SK-N-SH (cell line): Measurements from ENCODE around the gene CDH4. TPM values are rescaled to one million over a fixed set of nuclear protein-coding genes. Genes with fewer than 3 reads are reported as not detected.

Experiments used
- CTCF ChIA-PET: fragments of 300-600, 350-600 bp; formaldehyde crosslinking; extraction: SDS; loops from one replicate; lab custom pipeline; 2021; lab: Yijun Ruan, JAX
- POLR2A ChIA-PET: fragments of 350-600 bp; sonication (Branson Sonifier 250); formaldehyde crosslinking; extraction: SDS; loops from one replicate; lab custom pipeline; 2020; ENCODE audit warnings: antibody characterized with exemption, inconsistent platforms; lab: Yijun Ruan, JAX
- DNase-seq: peaks from one replicate; pipeline ENCODE4 v3.0.0; 2012
- H2AFZ ChIP-seq: fragments of 200-600 bp; sonication (generic); 2 replicates; pipeline ENCODE4 v1.8.1; 2016; ENCODE audit warnings: antibody characterized with exemption, mild to moderate bottlenecking, low read depth
- H3F3A ChIP-seq: fragments of 200-600 bp; sonication (generic); replicated peaks from 2 replicates; pipeline ENCODE3; 2016; ENCODE audit warnings: antibody characterized with exemption, mild to moderate bottlenecking; ENCODE audit not compliant: insufficient read depth
- H3K27ac ChIP-seq, 2 experiments: fragments of 200-500 bp in 1 of 2; fragments of 200-600 bp in 1 of 2; sonication (Bioruptor generic) in 1 of 2; sonication (generic), shearing (Covaris generic) in 1 of 2; 2 replicates each; pipeline versions ENCODE4 v1.5.1 to v1.6.1; 2014 to 2016; ENCODE audit warnings: low read depth in 2 of 2, inconsistent platforms in 1 of 2, low read length in 1 of 2, mild to moderate bottlenecking in 1 of 2, mixed read lengths in 1 of 2
- H3K27me3 ChIP-seq: fragments of 200-600 bp; sonication (generic), shearing (Covaris generic); 2 replicates; pipeline ENCODE4 v1.6.1; 2016; ENCODE audit warnings: mixed run types; ENCODE audit not compliant: insufficient read depth
- H3K36me3 ChIP-seq, 2 experiments: fragments of 200-500 bp in 1 of 2; fragments of 200-600 bp in 1 of 2; sonication (Bioruptor generic) in 1 of 2; sonication (generic) in 1 of 2; replicated peaks in 1 of 2; 2 replicates each; pipeline versions ENCODE3 to v1.5.1; 2014 to 2016; ENCODE audit warnings: low read length in 1 of 2, mild to moderate bottlenecking in 1 of 2; ENCODE audit not compliant: insufficient read depth in 2 of 2, control insufficient read depth in 1 of 2
- H3K4me1 ChIP-seq, 2 experiments: fragments of 200-500 bp in 1 of 2; fragments of 200-600 bp in 1 of 2; sonication (Bioruptor generic) in 1 of 2; sonication (generic), shearing (Covaris generic) in 1 of 2; 2 replicates each; pipeline versions ENCODE4 v1.5.1 to v1.6.1; 2014 to 2016; ENCODE audit warnings: low read depth in 1 of 2, low read length in 1 of 2, mixed run types in 1 of 2; ENCODE audit not compliant: insufficient read depth in 2 of 2, control insufficient read depth in 1 of 2
- H3K4me2 ChIP-seq: fragments of 200-600 bp; sonication (generic), shearing (Covaris generic); 2 replicates; pipeline ENCODE4 v1.6.1; 2017; ENCODE audit warnings: mixed run types
- H3K4me3 ChIP-seq, 2 experiments: fragments of 200-500 bp in 1 of 2; fragments of 200-600 bp in 1 of 2; sonication (Bioruptor generic) in 1 of 2; sonication (generic), shearing (Covaris generic) in 1 of 2; 2 replicates each; pipeline versions ENCODE4 v1.5.1 to v1.8.1; 2014 to 2016; ENCODE audit warnings: low read depth in 2 of 2, inconsistent platforms in 1 of 2, low read length in 1 of 2, mild to moderate bottlenecking in 1 of 2, mixed read lengths in 1 of 2, moderate library complexity in 1 of 2
- H3K79me2 ChIP-seq: fragments of 200-600 bp; sonication (generic); 2 replicates; pipeline ENCODE4 v1.8.1; 2017; ENCODE audit warnings: mild to moderate bottlenecking; ENCODE audit not compliant: insufficient read depth
- H3K9ac ChIP-seq: fragments of 200-600 bp; sonication (generic); 2 replicates; pipeline ENCODE4 v1.6.1; 2017; ENCODE audit warnings: mixed run types
- H3K9me2 ChIP-seq: fragments of 200-600 bp; sonication (generic); 2 replicates; pipeline ENCODE4 v1.6.1; 2017; ENCODE audit warnings: mixed run types
- H3K9me3 ChIP-seq: fragments of 200-600 bp; sonication (generic); 2 replicates; pipeline ENCODE4 v1.6.1; 2017; ENCODE audit warnings: mixed run types, mild to moderate bottlenecking, moderate library complexity
- H4K20me1 ChIP-seq: fragments of 200-600 bp; sonication (generic); 2 replicates; pipeline ENCODE4 v1.6.1; 2017; ENCODE audit warnings: mild to moderate bottlenecking, mixed run types; ENCODE audit not compliant: insufficient read depth
- CHD2 ChIP-seq: fragments of 150-350 bp; IDR thresholded peaks from 2 replicates; pipeline ENCODE4 v1.6.1; 2018; ENCODE audit warnings: low read length; ENCODE audit not compliant: partially characterized antibody
- ELF1 ChIP-seq: IDR thresholded peaks from 2 replicates; pipeline ENCODE4 v1.4.0; 2012
- EP300 ChIP-seq, 2 experiments: IDR thresholded peaks; 2 replicates each; pipeline versions ENCODE4 v1.4.0 to v1.6.1; 2012; ENCODE audit warnings: borderline replicate concordance in 1 of 2, low read depth in 1 of 2, low read length in 1 of 2
- FOSL2 ChIP-seq: IDR thresholded peaks from 2 replicates; pipeline ENCODE4 v1.4.0; 2012; ENCODE audit warnings: low read depth, mild to moderate bottlenecking, moderate library complexity, borderline replicate concordance
- FOXM1 ChIP-seq: IDR thresholded peaks from 2 replicates; pipeline ENCODE4 v1.4.0; 2012; ENCODE audit warnings: low read depth, mild to moderate bottlenecking
- GABPA ChIP-seq: IDR thresholded peaks from 2 replicates; pipeline ENCODE4 v1.4.0; 2012; ENCODE audit warnings: low read depth, mild to moderate bottlenecking
- MXI1 ChIP-seq: IDR thresholded peaks from 2 replicates; pipeline ENCODE4 v1.6.1; 2012; ENCODE audit warnings: mild to moderate bottlenecking, low read depth, low read length, improper control_type of control experiment
- NFIC ChIP-seq: IDR thresholded peaks from 2 replicates; pipeline ENCODE4 v1.4.0; 2012; ENCODE audit warnings: borderline replicate concordance
- RCOR1 ChIP-seq: fragments of 150-350 bp; IDR thresholded peaks from 2 replicates; pipeline ENCODE4 v1.6.1; 2017; ENCODE audit warnings: antibody characterized with exemption, low read length
- REST ChIP-seq: IDR thresholded peaks from 2 replicates; pipeline ENCODE4 v1.6.1; 2012; ENCODE audit warnings: mild to moderate bottlenecking, low read depth, low read length, moderate library complexity
- RFX5 ChIP-seq: IDR thresholded peaks from 2 replicates; pipeline ENCODE4 v1.6.1; 2012; ENCODE audit warnings: mild to moderate bottlenecking, improper control_type of control experiment, low read length
- RXRA ChIP-seq: IDR thresholded peaks from 2 replicates; pipeline ENCODE4 v1.4.0; 2012; ENCODE audit warnings: low read depth, mild to moderate bottlenecking, borderline replicate concordance
- SMC3 ChIP-seq: IDR thresholded peaks from 2 replicates; pipeline ENCODE4 v1.6.1; 2012; ENCODE audit warnings: low read depth, low read length, improper control_type of control experiment
- TCF12 ChIP-seq: IDR thresholded peaks from 2 replicates; pipeline ENCODE4 v1.4.0; 2012
- USF1 ChIP-seq: IDR thresholded peaks from 2 replicates; pipeline ENCODE4 v1.4.0; 2012; ENCODE audit warnings: low read depth, borderline replicate concordance
- ZBTB33 ChIP-seq: IDR thresholded peaks from 2 replicates; pipeline ENCODE4 v1.4.0; 2012; ENCODE audit warnings: low read depth, borderline replicate concordance
- WGBS: methylation state at CpG from one replicate; pipeline ENCODE4 v1.1.6; 2017; ENCODE audit warnings: low lambda C conversion rate; 5-methylcytosine and 5-hydroxymethylcytosine counted together
- polyA plus RNA-seq, 3 experiments: library from polyadenylated mRNA; depleted of rRNA; stranded (reverse); fragments of >200 nt; gene quantifications; 2 replicates each; pipeline ENCODE4 v1.2.3, GENCODE V29; 2012
- TF ChIP-seq, protein P1 (sequence below): fragments of 150-350 bp; IDR thresholded peaks from 2 replicates; pipeline ENCODE4 v1.6.1; 2017; ENCODE audit warnings: antibody characterized with exemption, low read length, low read depth, borderline replicate concordance

CDH4 gene
- polyA plus RNA-seq, 1 of the 3 experiments (the other 2 are of a cell fraction), result not detected

GRCh38 chr20:61614706-61615100 lies 362.6 kb downstream of the CDH4 start (continued):
- TF ChIP-seq REST (no peak), EP300 (IDR thresholded peaks at IDR 0.05; ENCODE audit: borderline replicate concordance in 1 of 2, low read depth in 1 of 2, low read length in 1 of 2) (no peak)

DNA sequence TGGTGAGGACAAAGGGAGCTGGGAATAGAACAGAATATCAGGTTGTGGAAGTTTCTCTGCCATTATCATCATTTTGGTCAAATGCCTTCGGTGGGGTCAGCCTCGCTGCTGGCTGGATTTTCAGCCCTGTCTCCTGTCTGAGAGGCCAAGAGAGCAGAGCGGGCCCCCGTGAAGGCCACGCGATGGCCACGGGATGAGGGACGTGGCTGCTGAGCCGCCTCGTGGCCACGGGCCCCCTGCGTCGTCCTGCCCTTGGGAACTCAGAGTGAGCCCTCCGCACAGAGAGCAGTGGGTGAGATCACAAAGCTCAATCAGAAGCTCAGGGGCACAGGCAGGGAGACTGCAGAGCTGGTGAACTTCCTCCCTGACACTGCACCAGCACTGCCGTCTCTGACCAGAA lies 363.7 kb downstream of the CDH4 start:
- CTCF ChIA-PET, result no interaction called here
- POLR2A ChIA-PET, result interaction anchor here (0.6 kb wide), 1 partner anchor 12 kb away, joined by 3 read pairs; no protein-coding TSS in a partner anchor
- no peaks in the 10 kb centered on the region for H3K9me3 ChIP-seq
- H3K4me2 ChIP-seq, result no peak overlapping the region
- no peaks in the 10 kb centered on the region for H4K20me1 ChIP-seq
- no peaks in the 10 kb centered on the region; a peak in 1 of 4 replicates for H3K4me1 ChIP-seq
- H3K79me2 ChIP-seq, result no peaks in the 10 kb centered on the region
- H3F3A ChIP-seq, result no peaks in the 10 kb centered on the region
- no peak overlapping the region for H3K9ac ChIP-seq
- no peak for DNase-seq
- TF ChIP-seq TCF12 (no peak), NFIC (no peak), RCOR1 (no peak), FOXM1 (no peak), RFX5 (no peak), USF1 (no peak)
- no peak overlapping the region for H3K4me3 ChIP-seq
- H2AFZ ChIP-seq, result no peak overlapping the region
- H3K27me3 ChIP-seq, result no peaks in the 10 kb centered on the region
- H3K9me2 ChIP-seq, result no peaks in the 10 kb centered on the region
- H3K27ac ChIP-seq, result no peak overlapping the region
- WGBS, result 52% methylated on average over 8 of the region's 15 CpGs
- no peaks in the 10 kb centered on the region for H3K36me3 ChIP-seq

DNA sequence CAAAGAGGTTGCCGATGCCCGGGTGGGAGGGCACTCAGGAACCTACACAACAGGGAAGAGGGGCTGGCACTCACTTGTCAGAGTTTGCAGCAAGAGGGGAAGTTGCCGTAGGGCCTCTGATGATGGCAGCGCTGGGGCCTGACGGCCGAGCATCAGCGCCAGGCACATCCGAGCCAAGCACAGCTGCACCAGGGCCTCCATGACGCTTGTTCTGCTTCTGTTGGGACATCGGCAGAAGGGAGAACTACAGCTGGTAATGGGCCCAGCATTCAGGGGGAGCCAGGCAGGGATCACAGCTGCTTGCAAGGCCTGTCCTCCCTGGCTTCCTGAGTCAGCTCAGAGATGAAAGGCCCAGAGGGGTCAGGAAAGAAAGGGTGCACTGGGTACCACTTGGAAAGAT lies 367.7 kb downstream of the CDH4 start:
- no peaks in the 10 kb centered on the region for H3K27me3 ChIP-seq
- no peaks in the 10 kb centered on the region for H3K36me3 ChIP-seq
- CTCF ChIA-PET, result no interaction called here
- no peak for DNase-seq
- H3F3A ChIP-seq, result no peaks in the 10 kb centered on the region
- 76% methylated on average over 6 of the region's 10 CpGs for WGBS
- no peaks in the 10 kb centered on the region for H3K9me2 ChIP-seq
- no peak overlapping the region for H3K4me3 ChIP-seq
- H3K79me2 ChIP-seq, result no peaks in the 10 kb centered on the region
- H3K9me3 ChIP-seq, result no peaks in the 10 kb centered on the region
- no peaks in the 10 kb centered on the region for H3K4me1 ChIP-seq
- no peak overlapping the region for H3K9ac ChIP-seq
- POLR2A ChIA-PET, result no interaction called here
- H3K27ac ChIP-seq, result no peak overlapping the region
- no peak overlapping the region for H2AFZ ChIP-seq
- H3K4me2 ChIP-seq, result no peak overlapping the region
- H4K20me1 ChIP-seq, result no peaks in the 10 kb centered on the region
- TF ChIP-seq FOSL2, result no peak
- no peak for TF ChIP-seq ZBTB33
- TF ChIP-seq ELF1, result no peak
- TF ChIP-seq NFIC, result no peak
- no peak for TF ChIP-seq RCOR1
- TF ChIP-seq RXRA, result no peak
- no peak for TF ChIP-seq CHD2
- no peak for TF ChIP-seq SMC3
- no peak for TF ChIP-seq GABPA
- no peak for TF ChIP-seq MXI1
- TF ChIP-seq, protein P1, sequence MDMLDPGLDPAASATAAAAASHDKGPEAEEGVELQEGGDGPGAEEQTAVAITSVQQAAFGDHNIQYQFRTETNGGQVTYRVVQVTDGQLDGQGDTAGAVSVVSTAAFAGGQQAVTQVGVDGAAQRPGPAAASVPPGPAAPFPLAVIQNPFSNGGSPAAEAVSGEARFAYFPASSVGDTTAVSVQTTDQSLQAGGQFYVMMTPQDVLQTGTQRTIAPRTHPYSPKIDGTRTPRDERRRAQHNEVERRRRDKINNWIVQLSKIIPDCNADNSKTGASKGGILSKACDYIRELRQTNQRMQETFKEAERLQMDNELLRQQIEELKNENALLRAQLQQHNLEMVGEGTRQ, result no peak
- TF ChIP-seq, all 33 proteins: peak for 0
